Left forelimb (tissue), 1 donor: Measurements from ENCODE around the gene LRMDA.

Experiments
- DNase-seq: peaks from one replicate; pipeline ENCODE4 v3.0.0-alpha.2; 2018; ENCODE audit warnings: low spot score

Gene LRMDA

GRCh38 chr10:75924309-75924902 is 493.0 kb downstream of the LRMDA start:
- DNase-seq, result no peak

DNA sequence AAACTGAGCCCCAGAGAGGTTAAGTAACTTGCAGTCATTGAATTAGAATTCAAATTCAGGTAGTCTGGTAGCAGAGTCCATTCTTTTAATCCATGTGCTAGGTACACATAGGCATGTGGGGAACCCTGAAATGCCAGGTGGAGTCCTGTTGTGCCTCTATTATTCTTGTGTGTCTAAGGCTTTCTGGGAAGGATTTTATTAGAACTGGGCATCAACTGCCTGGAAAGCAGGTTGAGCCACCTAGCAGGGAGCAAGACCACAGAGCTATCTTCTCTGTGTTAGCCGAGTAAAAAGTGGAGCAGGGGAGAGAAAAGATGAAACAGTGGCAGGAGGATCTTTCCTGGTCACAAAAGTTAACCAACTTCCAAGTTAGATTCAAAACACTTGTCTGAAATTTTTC is 494.6 kb downstream of the LRMDA start:
- DNase-seq, result no peak

DNA sequence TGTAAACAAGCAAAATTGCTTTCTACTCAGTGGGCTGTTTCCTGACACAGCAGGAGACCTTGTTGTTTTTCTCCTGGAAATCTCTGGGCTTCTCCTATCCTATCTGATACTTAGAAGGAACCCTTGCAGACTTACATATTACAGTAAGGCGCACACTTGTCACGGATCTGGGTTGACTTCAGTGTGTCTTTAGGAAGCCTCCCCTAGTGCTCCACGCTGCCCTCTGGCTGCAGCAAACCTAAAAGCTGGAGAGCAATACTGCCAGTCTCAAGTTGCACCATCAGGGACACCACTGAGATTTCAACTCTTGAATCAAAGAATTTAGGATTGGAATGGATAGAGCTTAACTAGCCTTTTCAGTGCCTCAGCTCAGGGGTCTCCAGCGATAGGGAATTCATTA is 495.3 kb downstream of the LRMDA start:
- no peak for DNase-seq

- DNase-seq, result no peak
Measured at GRCh38 chr10:75928231-75928630, 496.8 kb downstream of the LRMDA start.

GRCh38 chr10:75929630-75930161 is 498.3 kb downstream of the LRMDA start:
- DNase-seq, result no peak

DNA sequence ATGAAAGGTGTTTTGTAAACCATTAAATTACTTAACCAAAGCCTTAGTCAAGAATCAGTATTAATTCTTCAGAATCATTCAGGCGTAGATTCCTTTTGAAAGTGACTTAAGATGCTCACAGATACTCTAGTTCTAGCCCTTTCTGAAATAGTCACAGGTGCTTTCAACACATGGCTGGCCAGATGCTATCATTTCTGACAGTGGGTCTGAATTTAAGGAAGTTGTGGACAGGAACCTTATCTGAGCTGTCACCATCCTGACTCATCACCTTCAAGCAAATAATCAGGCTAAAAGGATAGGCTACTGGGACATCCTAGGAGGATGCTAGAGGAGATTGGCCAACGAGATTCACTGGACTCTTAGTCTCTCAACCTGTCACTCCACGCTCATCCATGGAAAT is 501.5 kb downstream of the LRMDA start:
- no peak for DNase-seq

DNA sequence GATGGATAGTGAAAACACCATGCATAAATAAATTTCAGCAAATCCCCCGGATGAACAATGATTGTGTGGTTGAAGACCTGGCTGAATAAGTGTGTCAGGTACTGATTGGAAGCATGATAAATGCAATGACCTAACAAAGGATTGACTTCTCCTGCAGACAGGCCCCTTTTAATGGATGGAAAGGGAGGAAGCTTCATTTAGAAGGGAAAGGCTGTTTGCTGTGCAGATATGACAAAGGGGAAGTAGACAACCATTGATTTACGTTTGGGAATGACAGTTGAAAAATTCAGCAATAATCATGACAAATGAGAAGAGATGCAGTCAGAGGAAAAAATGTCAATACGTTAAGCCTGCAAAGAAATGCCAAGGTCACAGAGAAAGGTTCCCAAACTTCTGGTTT is 503.8 kb downstream of the LRMDA start:
- no peak for DNase-seq

DNA sequence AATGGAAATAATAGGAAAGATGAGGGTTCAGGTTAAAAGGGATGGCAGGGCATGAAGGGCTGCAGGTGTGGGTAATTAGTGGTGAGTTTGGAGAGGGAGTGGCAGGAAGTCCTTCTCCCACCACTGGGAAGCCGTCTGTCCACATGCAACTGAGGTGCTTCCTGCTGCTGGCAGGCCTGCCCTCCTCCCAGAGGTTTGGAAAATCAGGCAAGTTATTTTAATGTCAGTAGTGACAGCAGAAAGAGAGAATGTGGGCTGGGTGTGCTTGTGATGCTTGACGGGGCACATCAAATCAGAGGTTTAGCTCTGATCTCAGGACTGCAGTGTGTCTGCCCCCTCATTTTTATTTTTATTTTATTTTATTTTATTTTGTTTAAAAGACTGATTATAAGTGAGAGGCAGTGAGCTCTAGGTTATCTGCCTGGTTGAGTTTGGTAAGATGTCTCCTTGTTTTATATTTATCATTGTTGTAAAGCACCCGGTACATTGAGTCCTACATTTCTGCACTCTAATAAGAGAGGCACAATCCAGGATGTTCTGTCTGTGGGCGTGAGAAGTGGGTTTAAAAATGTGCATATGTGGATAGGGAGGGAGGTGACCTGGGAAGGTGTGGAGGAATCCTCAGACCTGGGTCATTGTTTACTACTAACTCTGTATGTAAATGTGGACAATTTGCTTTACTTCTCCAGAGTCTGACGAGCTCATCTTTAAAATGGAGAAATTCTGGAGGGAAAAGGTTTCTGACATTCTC is 504.4 kb downstream of the LRMDA start:
- no peak for DNase-seq

- DNase-seq, result no peak
Measured at GRCh38 chr10:75936841-75937240, 505.4 kb downstream of the LRMDA start.

DNA sequence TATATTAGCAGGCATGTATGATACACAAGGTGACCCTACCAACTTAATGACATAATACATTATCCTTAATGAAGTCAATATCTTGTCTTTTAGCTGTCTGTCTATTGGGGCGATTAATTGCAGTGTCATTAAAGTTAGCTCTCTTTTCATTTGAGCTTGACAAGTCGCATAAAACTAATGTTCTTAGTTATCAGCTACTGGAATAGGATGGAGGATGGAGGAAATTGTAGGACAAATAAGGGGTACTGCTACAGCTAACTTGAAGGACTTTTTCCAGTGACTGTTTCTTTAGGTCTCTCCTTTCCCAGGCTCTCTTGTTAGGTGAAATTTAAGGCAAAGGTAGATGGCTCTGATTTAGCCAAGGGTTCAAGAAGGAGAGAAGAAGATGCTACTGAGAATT is 506.4 kb downstream of the LRMDA start:
- DNase-seq, result no peak

- no peak for DNase-seq
Measured at GRCh38 chr10:75938380-75939122, 507.1 kb downstream of the LRMDA start.

DNA sequence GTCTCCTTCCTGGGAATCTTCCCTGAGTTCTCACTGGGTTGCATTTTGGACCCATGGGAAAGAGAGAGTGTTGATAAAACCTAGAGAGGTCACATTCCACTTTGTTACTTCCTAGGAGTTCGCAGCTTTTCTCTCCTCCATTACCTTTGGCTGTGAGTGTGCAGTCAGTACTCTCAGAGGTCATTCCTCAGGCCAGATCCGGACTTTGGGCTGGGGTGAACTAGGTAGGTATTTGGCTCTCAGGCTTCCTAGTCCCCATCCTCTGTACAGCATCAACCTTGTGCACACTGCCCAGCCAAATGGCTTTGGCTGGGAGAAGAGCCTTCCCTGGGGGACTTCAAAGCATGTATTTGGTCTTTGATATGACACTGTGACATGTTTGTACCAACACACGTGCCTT is 508.1 kb downstream of the LRMDA start:
- DNase-seq, result no peak

- no peak for DNase-seq
Measured at GRCh38 chr10:75940742-75941141, 509.3 kb downstream of the LRMDA start.

GRCh38 chr10:75941223-75941801 is 509.9 kb downstream of the LRMDA start:
- DNase-seq, result no peak

DNA sequence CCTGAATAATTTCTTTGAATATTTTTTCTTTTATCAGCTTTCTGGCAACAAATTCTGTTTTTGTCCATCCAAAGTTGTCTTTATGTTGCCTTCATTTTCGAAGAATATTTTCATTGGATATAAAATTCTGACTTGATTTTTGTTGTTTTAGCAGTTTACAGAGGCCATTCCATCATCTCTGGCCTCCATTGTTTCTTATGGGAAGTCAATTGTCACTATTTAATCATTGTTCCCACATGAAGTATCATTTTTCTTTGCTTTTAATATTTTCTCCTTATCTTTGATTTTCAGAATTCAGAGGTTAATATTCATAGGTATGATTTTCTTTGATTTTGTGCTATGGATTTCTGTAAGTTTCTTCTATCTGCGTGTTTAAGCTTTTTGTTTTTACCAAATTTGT is 512.6 kb downstream of the LRMDA start:
- DNase-seq, result no peak

DNA sequence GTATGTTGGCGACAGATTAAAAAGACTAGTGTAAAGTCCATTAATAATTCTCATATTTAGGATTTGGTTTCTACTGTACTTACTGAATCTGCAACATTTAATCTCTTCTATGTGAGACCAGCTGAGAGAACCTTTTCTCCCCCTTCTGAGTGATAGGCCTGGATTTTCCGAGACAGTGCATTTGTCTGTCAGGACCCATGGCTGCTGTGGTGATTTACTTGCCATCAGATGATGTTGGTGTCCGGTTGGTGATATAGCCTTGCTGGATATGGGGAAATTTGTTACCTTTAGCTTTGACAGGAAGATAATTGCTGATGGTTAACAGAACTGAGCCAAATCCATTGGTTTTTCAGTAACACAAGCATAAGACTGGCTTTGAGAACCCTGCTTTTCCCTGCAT is 517.2 kb downstream of the LRMDA start:
- no peak for DNase-seq

- DNase-seq, result no peak
Measured at GRCh38 chr10:75950307-75950706, 518.9 kb downstream of the LRMDA start.

- DNase-seq, result no peak
Measured at GRCh38 chr10:75950997-75951589, 519.7 kb downstream of the LRMDA start.

DNA sequence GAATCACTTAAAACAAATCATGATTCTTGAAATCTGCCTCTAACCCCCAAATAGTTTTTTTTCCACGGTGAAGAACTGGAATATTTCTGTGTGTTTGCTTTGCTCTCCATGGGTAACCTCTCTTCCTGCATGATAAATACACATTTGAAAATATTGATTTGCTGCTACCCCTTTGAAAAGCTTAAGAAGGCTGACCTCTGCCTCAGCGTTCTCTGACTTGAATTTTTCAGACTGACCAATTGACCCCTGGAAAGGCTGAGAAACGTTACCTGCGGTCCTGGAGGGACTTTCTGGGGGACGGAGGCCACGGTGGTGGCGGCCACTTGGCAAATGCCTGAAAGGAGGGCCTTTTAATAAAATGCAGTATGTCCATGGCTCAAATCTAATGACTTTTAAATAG is 520.2 kb downstream of the LRMDA start:
- DNase-seq, result no peak

- DNase-seq, result no peak
Measured at GRCh38 chr10:75952093-75952492, 520.7 kb downstream of the LRMDA start.

DNA sequence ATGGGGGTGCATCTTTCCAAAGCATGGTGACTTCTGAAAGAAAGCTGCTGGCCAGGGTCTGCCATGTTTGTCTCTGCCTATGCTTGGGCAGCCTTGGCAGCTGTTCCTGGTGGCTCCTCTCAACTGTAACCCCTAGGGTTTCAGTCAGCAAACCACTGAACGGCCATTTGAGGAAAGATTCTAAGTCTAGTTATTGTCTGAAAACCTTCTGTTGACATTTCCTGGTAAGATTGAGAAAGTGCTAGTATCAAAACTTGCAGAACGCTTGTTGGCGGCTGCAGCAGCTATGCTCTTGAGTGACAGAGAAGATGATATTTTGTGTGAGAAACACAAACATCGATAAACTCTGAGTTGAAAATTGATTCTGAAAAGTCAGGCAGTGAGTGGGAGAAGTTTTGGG is 523.1 kb downstream of the LRMDA start:
- no peak for DNase-seq

DNA sequence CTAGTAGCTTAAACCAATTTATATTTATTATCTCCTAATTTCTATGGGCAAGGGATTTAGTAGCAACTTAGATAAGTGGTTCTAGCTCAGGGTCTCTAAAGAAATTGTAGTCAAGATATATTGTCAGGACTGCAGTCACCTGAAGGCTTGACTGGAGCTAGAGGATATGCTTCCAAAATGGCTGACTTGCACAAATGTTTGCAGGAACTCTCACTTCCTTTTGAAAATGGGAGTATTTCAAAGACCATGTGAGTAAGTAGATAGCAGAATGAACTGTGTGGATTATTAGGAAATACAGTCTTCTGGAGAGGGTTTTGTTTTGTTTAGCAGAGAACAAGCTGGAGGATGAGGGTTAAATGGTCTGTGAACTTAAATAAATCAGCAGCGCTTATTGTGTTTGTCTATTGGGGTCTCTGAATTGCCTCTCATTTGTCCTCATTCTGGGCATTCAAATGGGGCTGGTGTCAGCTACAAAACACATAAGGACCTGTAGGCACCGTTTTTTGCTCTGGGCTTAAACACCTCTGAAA is 524.6 kb downstream of the LRMDA start:
- DNase-seq, result no peak
